ENCODE measurements around the gene LRR1.
"Not testable (repeated sequence)": the region's sequence is repeated elsewhere in the genome, so short reads cannot be mapped to it uniquely, and the experiment has no call there.

LRR1 gene

GRCh38 chr14:49614196-49614595 lies 15.5 kb downstream of the LRR1 start:
- Histone ChIP-seq H3K4me3 (ENCODE audit: low read depth in 1 of 2, low read length in 2 of 2) (no peak overlapping the region), H3K4me1 (ENCODE audit: control insufficient read depth in 1 of 2, insufficient read depth in 2 of 2, low read length in 2 of 2) (peaks cover 6 to 13% of the 10 kb centered on the region in 2 donors), H3K27ac (ENCODE audit: low read depth, low read length) (no peak overlapping the region), H3K36me3 (ENCODE audit: control insufficient read depth in 1 of 2, insufficient read depth in 2 of 2, low read length in 2 of 2) (peaks cover 6 to 31% of the 10 kb centered on the region in 2 donors), H3K9me3 (ENCODE audit: control insufficient read depth in 1 of 2, low read length in 2 of 2) (no peaks in the 10 kb centered on the region), H3K27me3 (ENCODE audit: control insufficient read depth in 1 of 2, insufficient read depth in 2 of 2, low read length in 2 of 2) (no peaks in the 10 kb centered on the region), H3K9ac (ENCODE audit: low read depth in 1 of 2, low read length in 2 of 2) (no peak overlapping the region)

- Histone ChIP-seq H3K4me3 (ENCODE audit: low read depth in 1 of 2, low read length in 2 of 2) (no peak overlapping the region), H3K27ac (ENCODE audit: low read depth, low read length) (no peak overlapping the region), H3K4me1 (ENCODE audit: control insufficient read depth in 1 of 2, insufficient read depth in 2 of 2, low read length in 2 of 2) (peaks cover 6 to 13% of the 10 kb centered on the region in 2 donors), H3K9me3 (ENCODE audit: control insufficient read depth in 1 of 2, low read length in 2 of 2) (no peaks in the 10 kb centered on the region), H3K27me3 (ENCODE audit: control insufficient read depth in 1 of 2, insufficient read depth in 2 of 2, low read length in 2 of 2) (no peaks in the 10 kb centered on the region), H3K36me3 (ENCODE audit: control insufficient read depth in 1 of 2, insufficient read depth in 2 of 2, low read length in 2 of 2) (peaks cover 6 to 28% of the 10 kb centered on the region in 2 donors), H3K9ac (ENCODE audit: low read depth in 1 of 2, low read length in 2 of 2) (no peak overlapping the region)
These were observed 17.0 kb downstream of the LRR1 start for GRCh38 chr14:49615776-49616175.

GRCh38 chr14:49617852-49618519 lies 19.2 kb downstream of the LRR1 start:
- peaks cover 6 to 28% of the 10 kb centered on the region in 2 donors for H3K36me3 ChIP-seq (ENCODE audit: control insufficient read depth in 1 of 2, insufficient read depth in 2 of 2, low read length in 2 of 2)
- peaks cover 19 to 22% of the 10 kb centered on the region in 2 donors for H3K4me1 ChIP-seq (ENCODE audit: control insufficient read depth in 1 of 2, insufficient read depth in 2 of 2, low read length in 2 of 2)

GRCh38 chr14:49619273-49619672 lies 20.5 kb downstream of the LRR1 start:
- peak overlapping the region; percentile 85 to 95 for H3K4me3 ChIP-seq (ENCODE audit: low read depth in 1 of 2, low read length in 2 of 2)
- not testable (repeated sequence) for H3K9me3 ChIP-seq (ENCODE audit: control insufficient read depth in 1 of 2, low read length in 2 of 2); H3K27me3 ChIP-seq (ENCODE audit: control insufficient read depth in 1 of 2, insufficient read depth in 2 of 2, low read length in 2 of 2); H3K27ac ChIP-seq (ENCODE audit: low read depth, low read length)
- H3K9ac ChIP-seq (ENCODE audit: low read depth in 1 of 2, low read length in 2 of 2): peak overlapping the region; percentile 92 to 100
- peaks cover 6 to 27% of the 10 kb centered on the region in 2 donors for H3K36me3 ChIP-seq (ENCODE audit: control insufficient read depth in 1 of 2, insufficient read depth in 2 of 2, low read length in 2 of 2)
- peaks cover 26 to 32% of the 10 kb centered on the region in 2 donors for H3K4me1 ChIP-seq (ENCODE audit: control insufficient read depth in 1 of 2, insufficient read depth in 2 of 2, low read length in 2 of 2)

More at GRCh38 chr14:49617852-49618519, 19.2 kb downstream of the LRR1 start:
- Histone ChIP-seq H3K27me3 (ENCODE audit: control insufficient read depth in 1 of 2, insufficient read depth in 2 of 2, low read length in 2 of 2) (no peaks in the 10 kb centered on the region), H3K9me3 (ENCODE audit: control insufficient read depth in 1 of 2, low read length in 2 of 2) (no peaks in the 10 kb centered on the region), H3K27ac (ENCODE audit: low read depth, low read length) (no peak overlapping the region), H3K4me3 (ENCODE audit: low read depth in 1 of 2, low read length in 2 of 2) (no peak overlapping the region), H3K9ac (ENCODE audit: low read depth in 1 of 2, low read length in 2 of 2) (no peak overlapping the region)

GRCh38 chr14:49619730-49620129 lies 21.0 kb downstream of the LRR1 start:
- Histone ChIP-seq H3K4me1 (ENCODE audit: control insufficient read depth in 1 of 2, insufficient read depth in 2 of 2, low read length in 2 of 2) (peaks cover 26 to 32% of the 10 kb centered on the region in 2 donors), H3K9ac (ENCODE audit: low read depth in 1 of 2, low read length in 2 of 2) (peak overlapping the region; percentile 92 to 100)

GRCh38 chr14:49620182-49621113 lies 21.7 kb downstream of the LRR1 start, which contains the start of the genes MGAT2 and RPL36AL:
Gene MGAT2 (plus strand): TSS chr14:49620799. CDS start chr14:49621269, 470 bp downstream.
Gene RPL36AL (minus strand): TSS chr14:49620626. CDS start chr14:49619104, 1,522 bp downstream.
- H3K27me3 ChIP-seq (ENCODE audit: control insufficient read depth in 1 of 2, insufficient read depth in 2 of 2, low read length in 2 of 2): no peaks in the 10 kb centered on the region
- peaks cover 6 to 24% of the 10 kb centered on the region in 2 donors for H3K36me3 ChIP-seq (ENCODE audit: control insufficient read depth in 1 of 2, insufficient read depth in 2 of 2, low read length in 2 of 2)
- H3K4me1 ChIP-seq (ENCODE audit: control insufficient read depth in 1 of 2, insufficient read depth in 2 of 2, low read length in 2 of 2): peaks cover 26 to 32% of the 10 kb centered on the region in 2 donors
- H3K9me3 ChIP-seq (ENCODE audit: control insufficient read depth in 1 of 2, low read length in 2 of 2): no peaks in the 10 kb centered on the region
- H3K9ac ChIP-seq (ENCODE audit: low read depth in 1 of 2, low read length in 2 of 2): peak within 1 kb of the TSS; percentile 92 to 100
- peak within 1 kb of the TSS; percentile 99 for H3K27ac ChIP-seq (ENCODE audit: low read depth, low read length)
- peak within 1 kb of the TSS; percentile 85 to 95 for H3K4me3 ChIP-seq (ENCODE audit: low read depth in 1 of 2, low read length in 2 of 2)

More at GRCh38 chr14:49619730-49620129, 21.0 kb downstream of the LRR1 start:
- Histone ChIP-seq H3K9me3 (ENCODE audit: control insufficient read depth in 1 of 2, low read length in 2 of 2) (no peaks in the 10 kb centered on the region), H3K4me3 (ENCODE audit: low read depth in 1 of 2, low read length in 2 of 2) (peak overlapping the region; percentile 85 to 95), H3K27ac (ENCODE audit: low read depth, low read length) (peak overlapping the region; percentile 99), H3K36me3 (ENCODE audit: control insufficient read depth in 1 of 2, insufficient read depth in 2 of 2, low read length in 2 of 2) (peaks cover 6 to 24% of the 10 kb centered on the region in 2 donors), H3K27me3 (ENCODE audit: control insufficient read depth in 1 of 2, insufficient read depth in 2 of 2, low read length in 2 of 2) (no peaks in the 10 kb centered on the region)

GRCh38 chr14:49621114-49621881 lies 22.6 kb downstream of the LRR1 start:
- H3K27me3 ChIP-seq (ENCODE audit: control insufficient read depth in 1 of 2, insufficient read depth in 2 of 2, low read length in 2 of 2): no peaks in the 10 kb centered on the region
- H3K9ac ChIP-seq (ENCODE audit: low read depth in 1 of 2, low read length in 2 of 2): peak overlapping the region; percentile 92 to 94
- H3K4me1 ChIP-seq (ENCODE audit: control insufficient read depth in 1 of 2, insufficient read depth in 2 of 2, low read length in 2 of 2): peaks cover 26 to 32% of the 10 kb centered on the region in 2 donors
- H3K9me3 ChIP-seq (ENCODE audit: control insufficient read depth in 1 of 2, low read length in 2 of 2): no peaks in the 10 kb centered on the region
- peaks cover 6 to 24% of the 10 kb centered on the region in 2 donors for H3K36me3 ChIP-seq (ENCODE audit: control insufficient read depth in 1 of 2, insufficient read depth in 2 of 2, low read length in 2 of 2)
- peak overlapping the region; percentile 99 for H3K27ac ChIP-seq (ENCODE audit: low read depth, low read length)
- H3K4me3 ChIP-seq (ENCODE audit: low read depth in 1 of 2, low read length in 2 of 2): peak overlapping the region; percentile 85 to 95

- Histone ChIP-seq H3K27me3 (ENCODE audit: control insufficient read depth in 1 of 2, insufficient read depth in 2 of 2, low read length in 2 of 2) (no peaks in the 10 kb centered on the region), H3K9me3 (ENCODE audit: control insufficient read depth in 1 of 2, low read length in 2 of 2) (no peaks in the 10 kb centered on the region), H3K36me3 (ENCODE audit: control insufficient read depth in 1 of 2, insufficient read depth in 2 of 2, low read length in 2 of 2) (peaks cover 6 to 19% of the 10 kb centered on the region in 2 donors), H3K4me1 (ENCODE audit: control insufficient read depth in 1 of 2, insufficient read depth in 2 of 2, low read length in 2 of 2) (peaks cover 26 to 32% of the 10 kb centered on the region in 2 donors), H3K4me3 (ENCODE audit: low read depth in 1 of 2, low read length in 2 of 2) (peak overlapping the region; percentile 85 to 95), H3K9ac (ENCODE audit: low read depth in 1 of 2, low read length in 2 of 2) (peak overlapping the region; percentile 92 to 94), H3K27ac (ENCODE audit: low read depth, low read length) (no peak overlapping the region)
These were observed 23.4 kb downstream of the LRR1 start for GRCh38 chr14:49622022-49622607.

GRCh38 chr14:49623387-49623786 lies 24.6 kb downstream of the LRR1 start:
- H3K9me3 ChIP-seq (ENCODE audit: control insufficient read depth in 1 of 2, low read length in 2 of 2): no peaks in the 10 kb centered on the region
- no peaks in the 10 kb centered on the region for H3K27me3 ChIP-seq (ENCODE audit: control insufficient read depth in 1 of 2, insufficient read depth in 2 of 2, low read length in 2 of 2)
- H3K27ac ChIP-seq (ENCODE audit: low read depth, low read length): peak overlapping the region; percentile 3
- peak overlapping the region in 1 of 2 donors; percentile 92 for H3K9ac ChIP-seq (ENCODE audit: low read depth in 1 of 2, low read length in 2 of 2)
- H3K4me1 ChIP-seq (ENCODE audit: control insufficient read depth in 1 of 2, insufficient read depth in 2 of 2, low read length in 2 of 2): peaks cover 25 to 26% of the 10 kb centered on the region in 2 donors
- H3K36me3 ChIP-seq (ENCODE audit: control insufficient read depth in 1 of 2, insufficient read depth in 2 of 2, low read length in 2 of 2): peaks cover under 1 to 6% of the 10 kb centered on the region in 2 donors
- peak overlapping the region; percentile 85 to 95 for H3K4me3 ChIP-seq (ENCODE audit: low read depth in 1 of 2, low read length in 2 of 2)
